GM18517 (cell line): Measurements from ENCODE around the gene TTL.
A peak's percentile ranks its signal among the peaks of the same experiment; 100 is the strongest.
"Not testable (repeated sequence)": the region's sequence is repeated elsewhere in the genome, so short reads cannot be mapped to it uniquely, and the experiment has no call there.

Experiments
- ATAC-seq: cut with Tn5 transposase; IDR thresholded peaks from one replicate; pipeline ENCODE4 v1.9.1; 2021; ENCODE audit warnings: mild to moderate bottlenecking, moderate library complexity; ENCODE audit not compliant: unreplicated experiment

Gene TTL

GRCh38 chr2:112481528-112482233 is at the start of gene TTL:
Gene TTL, plus strand, starts transcription at chr2:112482156. Its CDS starts 189 bp downstream, at chr2:112482345.
- ATAC-seq, result peak; percentile 65

- ATAC-seq, result not testable (repeated sequence)
Measured at GRCh38 chr2:112432390-112432734, 49.6 kb upstream of the TTL start.

GRCh38 chr2:112432735-112433479 is 49.0 kb upstream of the TTL start:
- ATAC-seq, result peak; percentile 56

- peak; percentile 97 for ATAC-seq
Measured at GRCh38 chr2:112433480-112433879, 48.5 kb upstream of the TTL start, which contains the start of gene RGPD8. Gene RGPD8, minus strand, starts transcription at chr2:112433645. Its CDS starts 192 bp downstream, at chr2:112433453.

- no peak for ATAC-seq
Measured at GRCh38 chr2:112433932-112434730, 47.8 kb upstream of the TTL start.

- ATAC-seq, result not testable (repeated sequence)
Measured at GRCh38 chr2:112434890-112435715, 46.9 kb upstream of the TTL start.

GRCh38 chr2:112435716-112436431 is 46.1 kb upstream of the TTL start:
- not testable (repeated sequence) for ATAC-seq

GRCh38 chr2:112436993-112437392 is 45.0 kb upstream of the TTL start:
- ATAC-seq, result not testable (repeated sequence)

- not testable (repeated sequence) for ATAC-seq
Measured at GRCh38 chr2:112437405-112437831, 44.5 kb upstream of the TTL start.

GRCh38 chr2:112438603-112439261 is 43.2 kb upstream of the TTL start:
- ATAC-seq, result not testable (repeated sequence)

- ATAC-seq, result not testable (repeated sequence)
Measured at GRCh38 chr2:112444256-112444655, 37.7 kb upstream of the TTL start.

- ATAC-seq, result no peak
Measured at GRCh38 chr2:112449854-112450253, 32.1 kb upstream of the TTL start.

GRCh38 chr2:112451317-112451716 is 30.6 kb upstream of the TTL start:
- ATAC-seq, result no peak

- ATAC-seq, result no peak
Measured at GRCh38 chr2:112454586-112454985, 27.4 kb upstream of the TTL start.

GRCh38 chr2:112459372-112459771 is 22.6 kb upstream of the TTL start:
- ATAC-seq, result no peak

- no peak for ATAC-seq
Measured at GRCh38 chr2:112462178-112462577, 19.8 kb upstream of the TTL start.

GRCh38 chr2:112463256-112463655 is 18.7 kb upstream of the TTL start:
- no peak for ATAC-seq

GRCh38 chr2:112465382-112465781 is 16.6 kb upstream of the TTL start:
- ATAC-seq, result no peak

GRCh38 chr2:112472547-112473263 is 9.3 kb upstream of the TTL start:
- ATAC-seq, result no peak
